ENCODE results near the gene KHDC4.

DNA sequence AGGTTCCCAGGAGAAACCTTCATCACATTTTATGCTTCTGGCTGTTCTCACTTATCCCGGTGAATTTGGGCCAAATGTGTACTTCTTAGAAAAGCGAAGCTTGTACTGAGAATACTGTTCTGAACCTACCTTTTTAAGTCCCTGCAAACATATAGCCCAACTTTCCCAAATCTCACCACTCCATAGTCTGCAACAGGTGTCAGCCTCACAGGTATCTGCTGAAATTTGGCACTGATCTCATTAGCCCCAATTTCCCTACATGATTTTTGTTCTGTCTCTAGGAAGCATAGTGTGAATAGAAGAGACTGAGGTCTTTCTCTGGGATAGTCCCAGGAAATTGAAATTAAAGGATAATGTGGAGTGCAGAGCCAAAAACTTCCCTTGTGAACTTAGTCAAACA lies 34.5 kb downstream of the KHDC4 start:
- TF ChIP-seq, protein P1, sequence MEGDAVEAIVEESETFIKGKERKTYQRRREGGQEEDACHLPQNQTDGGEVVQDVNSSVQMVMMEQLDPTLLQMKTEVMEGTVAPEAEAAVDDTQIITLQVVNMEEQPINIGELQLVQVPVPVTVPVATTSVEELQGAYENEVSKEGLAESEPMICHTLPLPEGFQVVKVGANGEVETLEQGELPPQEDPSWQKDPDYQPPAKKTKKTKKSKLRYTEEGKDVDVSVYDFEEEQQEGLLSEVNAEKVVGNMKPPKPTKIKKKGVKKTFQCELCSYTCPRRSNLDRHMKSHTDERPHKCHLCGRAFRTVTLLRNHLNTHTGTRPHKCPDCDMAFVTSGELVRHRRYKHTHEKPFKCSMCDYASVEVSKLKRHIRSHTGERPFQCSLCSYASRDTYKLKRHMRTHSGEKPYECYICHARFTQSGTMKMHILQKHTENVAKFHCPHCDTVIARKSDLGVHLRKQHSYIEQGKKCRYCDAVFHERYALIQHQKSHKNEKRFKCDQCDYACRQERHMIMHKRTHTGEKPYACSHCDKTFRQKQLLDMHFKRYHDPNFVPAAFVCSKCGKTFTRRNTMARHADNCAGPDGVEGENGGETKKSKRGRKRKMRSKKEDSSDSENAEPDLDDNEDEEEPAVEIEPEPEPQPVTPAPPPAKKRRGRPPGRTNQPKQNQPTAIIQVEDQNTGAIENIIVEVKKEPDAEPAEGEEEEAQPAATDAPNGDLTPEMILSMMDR (conservative IDR thresholded peaks at IDR 0.05; ENCODE audit: low read depth, low read length) = no peak
- TF ChIP-seq EZH2 (IDR thresholded peaks at IDR 0.05; ENCODE audit: borderline replicate concordance, low read depth, low read length, poor library complexity, severe bottlenecking) = no peak
